Lower leg skin (tissue), 3 donors: Measurements from ENCODE around the gene GHSR.

ENCODE experiments used
- POLR2A ChIP-seq, 2 donors: fragments of 450-650 bp; IDR thresholded peaks; one replicate each; pipeline ENCODE4 v1.6.1; 2016 to 2017; ENCODE audit warnings: antibody characterized with exemption in 2 of 2, mild to moderate bottlenecking in 1 of 2, moderate library complexity in 1 of 2
- TF ChIP-seq, protein P1 (sequence below), 3 donors: fragments of 450-650 bp; IDR thresholded peaks; one replicate each; pipeline ENCODE4 v1.5.1; 2016; ENCODE audit warnings: antibody characterized with exemption in 3 of 3, mild to moderate bottlenecking in 3 of 3, moderate library complexity in 2 of 3

- TF ChIP-seq, protein P1, sequence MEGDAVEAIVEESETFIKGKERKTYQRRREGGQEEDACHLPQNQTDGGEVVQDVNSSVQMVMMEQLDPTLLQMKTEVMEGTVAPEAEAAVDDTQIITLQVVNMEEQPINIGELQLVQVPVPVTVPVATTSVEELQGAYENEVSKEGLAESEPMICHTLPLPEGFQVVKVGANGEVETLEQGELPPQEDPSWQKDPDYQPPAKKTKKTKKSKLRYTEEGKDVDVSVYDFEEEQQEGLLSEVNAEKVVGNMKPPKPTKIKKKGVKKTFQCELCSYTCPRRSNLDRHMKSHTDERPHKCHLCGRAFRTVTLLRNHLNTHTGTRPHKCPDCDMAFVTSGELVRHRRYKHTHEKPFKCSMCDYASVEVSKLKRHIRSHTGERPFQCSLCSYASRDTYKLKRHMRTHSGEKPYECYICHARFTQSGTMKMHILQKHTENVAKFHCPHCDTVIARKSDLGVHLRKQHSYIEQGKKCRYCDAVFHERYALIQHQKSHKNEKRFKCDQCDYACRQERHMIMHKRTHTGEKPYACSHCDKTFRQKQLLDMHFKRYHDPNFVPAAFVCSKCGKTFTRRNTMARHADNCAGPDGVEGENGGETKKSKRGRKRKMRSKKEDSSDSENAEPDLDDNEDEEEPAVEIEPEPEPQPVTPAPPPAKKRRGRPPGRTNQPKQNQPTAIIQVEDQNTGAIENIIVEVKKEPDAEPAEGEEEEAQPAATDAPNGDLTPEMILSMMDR (IDR thresholded peaks at IDR 0.05) = no peak
- no peak for TF ChIP-seq POLR2A (IDR thresholded peaks at IDR 0.05)
Observed at GRCh38 chr3:172402892-172403643, 45.2 kb downstream of the GHSR start.
